BJ (cell line): ENCODE measurements around the gene KLHL29. TPM values are rescaled to one million over a fixed set of nuclear protein-coding genes. Genes with fewer than 3 reads are reported as not detected.

Source experiments
- CTCF ChIA-PET: fragments of 350-600 bp; formaldehyde crosslinking; extraction: SDS; loops from one replicate; lab custom pipeline; 2021; ENCODE audit warnings: antibody characterized with exemption, inconsistent platforms; lab: Yijun Ruan, JAX
- POLR2A ChIA-PET: fragments of 300-600 bp; sonication (Branson Sonifier 250); formaldehyde crosslinking; extraction: SDS; loops from one replicate; lab custom pipeline; 2021; ENCODE audit warnings: antibody characterized with exemption; lab: Charles Lee
- DNase-seq: peaks from one replicate; pipeline ENCODE4 v3.0.0-alpha.2; 2011; ENCODE audit warnings: low read depth
- H3K27me3 ChIP-seq: 2 replicates; pipeline ENCODE4 v1.6.0; 2011; ENCODE audit warnings: low read length; ENCODE audit not compliant: control insufficient read depth, insufficient read depth
- H3K36me3 ChIP-seq: 2 replicates; pipeline ENCODE4 v1.5.1; 2011; ENCODE audit warnings: low read length; ENCODE audit not compliant: control insufficient read depth, insufficient read depth
- H3K4me3 ChIP-seq: 2 replicates; pipeline ENCODE4 v1.5.1; 2011; ENCODE audit warnings: low read depth, mild to moderate bottlenecking, control low read depth, low read length
- polyA plus RNA-seq: library from polyadenylated mRNA; depleted of rRNA; stranded (reverse); fragments of >200 nt; gene quantifications from 2 replicates; pipeline ENCODE4 v1.2.3, GENCODE V29; 2011
- TF ChIP-seq, protein P1 (sequence below): IDR thresholded peaks from 2 replicates; pipeline ENCODE4 v1.5.1; 2011; ENCODE audit warnings: low read depth, mild to moderate bottlenecking, control low read depth, inconsistent platforms, low read length, moderate library complexity; ENCODE audit not compliant: insufficient read depth

KLHL29 gene
- polyA plus RNA-seq, 1 experiment = 10.0 TPM

DNA sequence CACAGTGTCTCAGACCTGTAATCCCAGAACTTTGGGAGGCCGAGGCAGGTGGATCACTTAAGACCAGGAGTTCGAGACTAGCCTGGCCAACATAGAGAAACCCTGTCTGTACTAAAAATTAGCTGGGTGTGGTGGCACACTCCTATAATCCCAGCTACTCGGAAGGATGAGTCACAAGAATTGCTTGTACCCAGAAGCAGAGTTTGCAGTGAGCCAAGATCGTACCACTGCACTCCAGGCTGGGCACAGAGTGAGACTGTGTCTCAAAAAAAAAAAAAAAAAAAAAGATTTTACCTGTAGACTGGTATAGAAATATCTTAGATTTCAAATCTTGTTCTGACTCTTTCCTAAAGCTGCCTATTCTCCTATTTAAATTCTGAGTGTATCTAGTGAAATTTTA lies 7.2 kb upstream of the KLHL29 start:
- Histone ChIP-seq H3K4me3 (no peak overlapping the region), H3K27me3 (no peaks in the 10 kb centered on the region; the same call in 1 of the 2 replicates), H3K36me3 (no peaks in the 10 kb centered on the region)
- TF ChIP-seq, protein P1, sequence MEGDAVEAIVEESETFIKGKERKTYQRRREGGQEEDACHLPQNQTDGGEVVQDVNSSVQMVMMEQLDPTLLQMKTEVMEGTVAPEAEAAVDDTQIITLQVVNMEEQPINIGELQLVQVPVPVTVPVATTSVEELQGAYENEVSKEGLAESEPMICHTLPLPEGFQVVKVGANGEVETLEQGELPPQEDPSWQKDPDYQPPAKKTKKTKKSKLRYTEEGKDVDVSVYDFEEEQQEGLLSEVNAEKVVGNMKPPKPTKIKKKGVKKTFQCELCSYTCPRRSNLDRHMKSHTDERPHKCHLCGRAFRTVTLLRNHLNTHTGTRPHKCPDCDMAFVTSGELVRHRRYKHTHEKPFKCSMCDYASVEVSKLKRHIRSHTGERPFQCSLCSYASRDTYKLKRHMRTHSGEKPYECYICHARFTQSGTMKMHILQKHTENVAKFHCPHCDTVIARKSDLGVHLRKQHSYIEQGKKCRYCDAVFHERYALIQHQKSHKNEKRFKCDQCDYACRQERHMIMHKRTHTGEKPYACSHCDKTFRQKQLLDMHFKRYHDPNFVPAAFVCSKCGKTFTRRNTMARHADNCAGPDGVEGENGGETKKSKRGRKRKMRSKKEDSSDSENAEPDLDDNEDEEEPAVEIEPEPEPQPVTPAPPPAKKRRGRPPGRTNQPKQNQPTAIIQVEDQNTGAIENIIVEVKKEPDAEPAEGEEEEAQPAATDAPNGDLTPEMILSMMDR = no peak
- no peak for DNase-seq
- ChIA-PET CTCF (interaction anchor here (1.3 kb wide), 1 partner anchor 1023 kb away, joined by 3 read pairs; no protein-coding TSS in a partner anchor), POLR2A (no interaction called here)

DNA sequence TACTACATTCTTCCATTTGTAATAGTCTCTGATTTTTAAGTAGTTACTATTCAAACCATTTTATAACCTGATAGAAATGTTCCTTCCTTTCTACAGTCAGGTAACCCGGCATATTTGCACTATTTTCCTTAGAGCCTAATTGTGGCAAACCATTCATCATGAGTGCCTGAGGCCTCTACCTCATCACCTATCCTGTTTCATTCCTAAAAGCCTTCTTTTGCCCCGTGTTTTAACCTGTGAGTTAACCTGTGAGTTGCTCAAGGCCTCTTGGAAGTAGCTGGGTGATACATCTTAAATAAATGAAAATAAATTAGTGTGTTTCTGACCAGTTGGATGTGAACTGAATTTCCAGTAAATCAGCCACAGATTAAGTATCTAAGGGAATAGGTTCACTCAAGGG lies 6.5 kb upstream of the KLHL29 start:
- ChIA-PET CTCF (no interaction called here), POLR2A (no interaction called here)
- DNase-seq = no peak
- H3K27me3 ChIP-seq = no peaks in the 10 kb centered on the region; the same call in 1 of the 2 replicates
- H3K4me3 ChIP-seq = no peak overlapping the region
- no peaks in the 10 kb centered on the region for H3K36me3 ChIP-seq
- TF ChIP-seq, protein P1 = no peak

DNA sequence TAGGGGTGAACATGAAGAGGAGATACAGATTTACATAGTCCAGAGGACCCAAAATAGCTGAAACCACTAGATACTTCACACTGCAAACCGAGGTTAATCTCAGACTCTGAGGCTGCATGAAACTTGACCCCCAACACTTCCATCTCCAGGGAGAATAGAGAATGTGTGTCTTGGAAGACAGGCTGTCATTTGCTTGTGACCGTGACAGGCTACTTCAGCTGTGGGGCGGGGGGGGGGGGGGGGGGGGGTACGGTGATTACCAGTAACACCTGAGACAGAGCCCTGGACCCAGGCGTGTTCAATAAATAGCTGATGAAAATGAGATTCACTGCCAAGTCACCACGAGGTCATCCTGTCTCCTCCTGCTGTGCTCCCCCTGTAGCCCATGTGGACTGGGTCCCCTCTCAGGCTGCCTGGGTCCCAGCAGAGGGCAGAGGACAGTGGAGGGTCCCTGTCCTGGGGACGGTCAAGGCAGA lies 5.7 kb upstream of the KLHL29 start:
- Histone ChIP-seq H3K4me3 (no peak overlapping the region), H3K27me3 (no peaks in the 10 kb centered on the region; the same call in 1 of the 2 replicates), H3K36me3 (no peaks in the 10 kb centered on the region)
- POLR2A ChIA-PET = no interaction called here
- TF ChIP-seq, protein P1 = no peak
- no peak for DNase-seq
- CTCF ChIA-PET = no interaction called here

GRCh38 chr2:23380562-23381065 lies 4.4 kb upstream of the KLHL29 start:
- H3K27me3 ChIP-seq = no peaks in the 10 kb centered on the region; the same call in 1 of the 2 replicates
- CTCF ChIA-PET = no interaction called here
- POLR2A ChIA-PET = no interaction called here
- no peaks in the 10 kb centered on the region for H3K36me3 ChIP-seq
- no peak overlapping the region for H3K4me3 ChIP-seq
- TF ChIP-seq, protein P1 = no peak
- DNase-seq = no peak

GRCh38 chr2:23381084-23381483 lies 3.9 kb upstream of the KLHL29 start:
- no peaks in the 10 kb centered on the region for H3K36me3 ChIP-seq
- POLR2A ChIA-PET = no interaction called here
- CTCF ChIA-PET = no interaction called here
- no peaks in the 10 kb centered on the region; the same call in 1 of the 2 replicates for H3K27me3 ChIP-seq
- H3K4me3 ChIP-seq = no peak overlapping the region
- TF ChIP-seq, protein P1 = no peak
- DNase-seq = no peak
